ENCODE measurements around the gene UBL3.

- TF ChIP-seq EP300 (IDR thresholded peaks at IDR 0.05): no peak
- no peak for TF ChIP-seq CTCF (IDR thresholded peaks at IDR 0.05)
- TF ChIP-seq POLR2A (IDR thresholded peaks at IDR 0.05): no peak
Measured at GRCh38 chr13:29801737-29802305, 48.6 kb downstream of the UBL3 start.

Measured in ovary (tissue), 3 donors.